ENCODE results near the gene TMEM252. TPM values are rescaled to one million over a fixed set of nuclear protein-coding genes. Genes with fewer than 3 reads are reported as not detected.

Gene TMEM252
- total RNA-seq, 4 donors from 2014 or later: not detected

- H3K27ac ChIP-seq: no peak overlapping the region
Measured at GRCh38 chr9:68507130-68507805, 33.4 kb downstream of the TMEM252 start.

DNA sequence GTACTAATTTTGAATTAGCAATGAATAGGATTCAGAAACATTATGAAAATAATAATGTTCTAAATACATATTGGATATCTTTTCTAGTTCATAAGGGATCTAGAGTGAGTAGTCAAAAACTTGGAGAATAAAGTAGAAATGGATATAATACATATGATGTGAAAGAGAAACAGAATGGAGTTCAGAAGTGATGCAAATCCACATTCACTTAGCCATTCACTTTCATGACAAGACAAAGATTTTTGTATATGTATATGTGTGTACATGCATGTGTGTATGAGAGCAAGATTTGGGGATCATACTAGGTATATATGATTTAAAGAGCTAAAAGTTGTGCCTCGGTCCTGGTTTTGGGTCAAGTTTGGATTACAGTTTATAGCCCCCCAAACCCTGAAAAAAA lies 34.1 kb downstream of the TMEM252 start:
- peak overlapping the region in 1 of 4 donors; percentile 28 for H3K27ac ChIP-seq
- H3K27me3 ChIP-seq: no peaks in the 10 kb centered on the region
- 94 to 96% methylated on average over 1 of the region's 1 CpG for WGBS, 2 donors
- peaks cover 0 to 8% (median 0%) of the 10 kb centered on the region in 4 donors for H3K4me1 ChIP-seq
- no peaks in the 10 kb centered on the region for H3K9me3 ChIP-seq
- DNase-seq (ENCODE audit: low spot score in 2 of 2): no peak
- H3K36me3 ChIP-seq: no peaks in the 10 kb centered on the region
- TF ChIP-seq, protein P1, sequence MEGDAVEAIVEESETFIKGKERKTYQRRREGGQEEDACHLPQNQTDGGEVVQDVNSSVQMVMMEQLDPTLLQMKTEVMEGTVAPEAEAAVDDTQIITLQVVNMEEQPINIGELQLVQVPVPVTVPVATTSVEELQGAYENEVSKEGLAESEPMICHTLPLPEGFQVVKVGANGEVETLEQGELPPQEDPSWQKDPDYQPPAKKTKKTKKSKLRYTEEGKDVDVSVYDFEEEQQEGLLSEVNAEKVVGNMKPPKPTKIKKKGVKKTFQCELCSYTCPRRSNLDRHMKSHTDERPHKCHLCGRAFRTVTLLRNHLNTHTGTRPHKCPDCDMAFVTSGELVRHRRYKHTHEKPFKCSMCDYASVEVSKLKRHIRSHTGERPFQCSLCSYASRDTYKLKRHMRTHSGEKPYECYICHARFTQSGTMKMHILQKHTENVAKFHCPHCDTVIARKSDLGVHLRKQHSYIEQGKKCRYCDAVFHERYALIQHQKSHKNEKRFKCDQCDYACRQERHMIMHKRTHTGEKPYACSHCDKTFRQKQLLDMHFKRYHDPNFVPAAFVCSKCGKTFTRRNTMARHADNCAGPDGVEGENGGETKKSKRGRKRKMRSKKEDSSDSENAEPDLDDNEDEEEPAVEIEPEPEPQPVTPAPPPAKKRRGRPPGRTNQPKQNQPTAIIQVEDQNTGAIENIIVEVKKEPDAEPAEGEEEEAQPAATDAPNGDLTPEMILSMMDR (IDR thresholded peaks at IDR 0.05): no peak
- TF ChIP-seq EP300 (IDR thresholded peaks at IDR 0.05): no peak
- TF ChIP-seq POLR2A (IDR thresholded peaks at IDR 0.05): no peak
- no peak overlapping the region for H3K4me3 ChIP-seq

More at GRCh38 chr9:68507130-68507805, 33.4 kb downstream of the TMEM252 start:
- Histone ChIP-seq H3K4me3 (no peak overlapping the region), H3K36me3 (no peaks in the 10 kb centered on the region), H3K9me3 (no peaks in the 10 kb centered on the region), H3K4me1 (peaks cover 0 to 8% (median 0%) of the 10 kb centered on the region in 4 donors), H3K27me3 (no peaks in the 10 kb centered on the region)
- WGBS, 2 donors: 49 to 53% methylated on average over 7 of the region's 7 CpGs
- no peak for DNase-seq (ENCODE audit: low spot score in 2 of 2)
- TF ChIP-seq EP300 (IDR thresholded peaks at IDR 0.05): no peak
- TF ChIP-seq, protein P1 (IDR thresholded peaks at IDR 0.05): peak in 4 of 5 experiments; percentile 41 to 64 (median 52)

- Histone ChIP-seq H3K9me3 (no peaks in the 10 kb centered on the region), H3K4me1 (peaks cover 0 to 8% (median 0%) of the 10 kb centered on the region in 4 donors), H3K27ac (peak overlapping the region in 3 of 4 donors; percentile 11 to 28 (median 21)), H3K27me3 (no peaks in the 10 kb centered on the region), H3K36me3 (no peaks in the 10 kb centered on the region), H3K4me3 (no peak overlapping the region)
- WGBS, 2 donors: 71 to 72% methylated on average over 4 of the region's 4 CpGs
- TF ChIP-seq, protein P1 (IDR thresholded peaks at IDR 0.05): no peak
- TF ChIP-seq POLR2A (IDR thresholded peaks at IDR 0.05) (no peak), EP300 (IDR thresholded peaks at IDR 0.05) (no peak)
- no peak for DNase-seq (ENCODE audit: low spot score in 2 of 2)
Measured at GRCh38 chr9:68505681-68506409, 34.8 kb downstream of the TMEM252 start.

DNA sequence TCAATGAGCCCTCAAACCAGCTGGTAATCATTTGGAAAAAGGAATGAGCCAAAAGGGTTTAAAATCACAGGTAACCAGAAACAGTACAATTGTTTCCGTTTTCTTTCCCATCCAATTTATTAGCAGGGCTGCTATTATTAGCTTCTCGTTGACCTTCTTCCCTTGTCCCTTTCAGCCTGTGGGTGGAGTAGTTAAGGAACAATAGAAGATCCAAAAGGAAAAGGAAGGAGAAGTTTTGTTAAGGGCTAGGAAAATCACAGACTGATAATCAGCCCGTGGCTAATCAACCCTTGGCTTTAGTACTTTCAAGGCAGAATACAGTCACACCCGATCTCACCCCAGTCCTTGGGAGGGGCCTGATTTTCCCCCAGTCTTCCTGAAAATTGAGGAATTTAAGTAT lies 38.4 kb downstream of the TMEM252 start:
- H3K36me3 ChIP-seq: peaks cover 0 to 4% (median 0%) of the 10 kb centered on the region in 3 donors
- 49 to 50% methylated on average over 4 of the region's 4 CpGs for WGBS, 2 donors
- no peak for TF ChIP-seq POLR2A (IDR thresholded peaks at IDR 0.05)
- TF ChIP-seq EP300 (IDR thresholded peaks at IDR 0.05): no peak
- TF ChIP-seq, protein P1 (IDR thresholded peaks at IDR 0.05): no peak
- no peak for DNase-seq (ENCODE audit: low spot score in 2 of 2)
- H3K4me3 ChIP-seq: no peak overlapping the region
- H3K9me3 ChIP-seq: no peaks in the 10 kb centered on the region
- H3K4me1 ChIP-seq: peaks cover 0 to 5% (median 0%) of the 10 kb centered on the region in 4 donors
- H3K27me3 ChIP-seq: no peaks in the 10 kb centered on the region
- no peak overlapping the region for H3K27ac ChIP-seq

All from tibial nerve (tissue), 4 donors.